Endothelial cell of umbilical vein (primary cell): ENCODE results near the gene VPS16. TPM values are rescaled to one million over a fixed set of nuclear protein-coding genes. Genes with fewer than 3 reads are reported as not detected.

Source experiments
- BruUV-seq: library from RNA; stranded (reverse); fragments of 400-500 nt; replicated peaks from 2 replicates; lab custom pipeline; 2021; lab: Mats Ljungman, UMichigan
- CTCF ChIA-PET: fragments of 300-600, 350-600 bp; sonication (Branson Sonifier 250); formaldehyde crosslinking; loops from one replicate; lab custom pipeline; 2021; ENCODE audit warnings: antibody characterized with exemption, inconsistent platforms; lab: Charles Lee
- POLR2A ChIA-PET: fragments of 300-600, 350-600 bp; sonication (Branson Sonifier 250); formaldehyde crosslinking; loops from one replicate; lab custom pipeline; 2021; ENCODE audit warnings: antibody characterized with exemption, inconsistent platforms; lab: Charles Lee
- DNase-seq: peaks from one replicate; pipeline ENCODE4 v3.0.0-alpha.2; 2011; ENCODE audit warnings: low read depth, low spot score
- FAIRE-seq: peaks from 2 replicates; lab custom pipeline; 2011; peaks lifted over from hg19 to GRCh38; lab: Jason Lieb, UNC
- H2AFZ ChIP-seq: 2 replicates; pipeline ENCODE4 v1.6.0; 2012; ENCODE audit warnings: low read depth, low read length, control low read depth, inconsistent platforms
- H3K27ac ChIP-seq: 2 replicates; pipeline ENCODE4 v1.5.1; 2011; ENCODE audit warnings: low read depth, mild to moderate bottlenecking, control low read depth, low read length, moderate library complexity; ENCODE audit not compliant: insufficient read depth
- H3K27me3 ChIP-seq, 2 experiments: 2 replicates each; pipeline versions ENCODE4 v1.6.0 to v1.6.1; 2011; ENCODE audit warnings: low read length in 2 of 2, mixed read lengths in 1 of 2; ENCODE audit not compliant: control insufficient read depth in 2 of 2, insufficient read depth in 2 of 2
- H3K36me3 ChIP-seq, 2 experiments: 2 replicates in 1 of 2; 3 replicates in 1 of 2; pipeline ENCODE4 v1.5.1; 2011; ENCODE audit warnings: low read length in 2 of 2, mild to moderate bottlenecking in 1 of 2, moderate library complexity in 1 of 2; ENCODE audit not compliant: control insufficient read depth in 2 of 2, insufficient read depth in 2 of 2; ENCODE audit errors: extremely low read depth in 1 of 2
- H3K4me1 ChIP-seq: 3 replicates; pipeline ENCODE4 v1.5.1; 2011; ENCODE audit warnings: mild to moderate bottlenecking, low read length; ENCODE audit not compliant: control insufficient read depth, insufficient read depth; ENCODE audit errors: extremely low read depth
- H3K4me2 ChIP-seq: 2 replicates; pipeline ENCODE4 v1.6.1; 2011; ENCODE audit warnings: low read length, control low read depth, mixed read lengths; ENCODE audit not compliant: insufficient read depth
- H3K4me3 ChIP-seq, 3 experiments: fragments of 200-600 bp in 1 of 3; sonication (generic), shearing (Covaris generic) in 1 of 3; replicated peaks in 1 of 3; 2 replicates each; pipeline ENCODE4 v1.5.1; 2011 to 2016; ENCODE audit warnings: control low read depth in 3 of 3, low read length in 3 of 3, mild to moderate bottlenecking in 2 of 3, inconsistent platforms in 1 of 3, low read depth in 1 of 3, moderate library complexity in 1 of 3; ENCODE audit not compliant: insufficient read depth in 1 of 3
- H3K79me2 ChIP-seq: 2 replicates; pipeline ENCODE4 v1.6.0; 2012; ENCODE audit warnings: low read length, inconsistent platforms; ENCODE audit not compliant: control insufficient read depth, insufficient read depth
- H3K9ac ChIP-seq: replicated peaks from 2 replicates; pipeline ENCODE3; 2011; ENCODE audit warnings: low read length, control low read depth; ENCODE audit not compliant: insufficient read depth; ENCODE audit errors: extremely low read depth
- H3K9me1 ChIP-seq: replicated peaks from 3 replicates; pipeline ENCODE4 v1.6.0; 2011; ENCODE audit warnings: mild to moderate bottlenecking, low read length; ENCODE audit not compliant: control insufficient read depth, insufficient read depth; ENCODE audit errors: extremely low read depth
- H3K9me3 ChIP-seq: replicated peaks from 2 replicates; pipeline ENCODE4 v1.5.1; 2012; ENCODE audit warnings: low read length, inconsistent platforms; ENCODE audit not compliant: control insufficient read depth, insufficient read depth
- H4K20me1 ChIP-seq: replicated peaks from 2 replicates; pipeline ENCODE3; 2011; ENCODE audit warnings: mild to moderate bottlenecking, low read length; ENCODE audit not compliant: control insufficient read depth, insufficient read depth; ENCODE audit errors: extremely low read depth
- EZH2 ChIP-seq: IDR thresholded peaks from 2 replicates; pipeline ENCODE4 v1.6.1; 2012; ENCODE audit warnings: borderline replicate concordance, low read depth, mild to moderate bottlenecking, moderate library complexity, low read length, inconsistent platforms; ENCODE audit not compliant: severe bottlenecking
- FOS ChIP-seq: IDR thresholded peaks from 2 replicates; pipeline ENCODE4 v1.6.1; 2011; ENCODE audit warnings: mild to moderate bottlenecking, low read length, moderate library complexity, borderline replicate concordance; ENCODE audit not compliant: insufficient read depth
- GATA2 ChIP-seq: IDR thresholded peaks from 2 replicates; pipeline ENCODE4 v1.7.0; 2011; ENCODE audit warnings: low read depth, mild to moderate bottlenecking, moderate library complexity, mixed read lengths, low read length; ENCODE audit not compliant: insufficient read length, insufficient read depth
- JUN ChIP-seq: IDR thresholded peaks from 2 replicates; pipeline ENCODE4 v1.6.1; 2011; ENCODE audit warnings: borderline replicate concordance, low read depth; ENCODE audit not compliant: insufficient read length, insufficient read depth
- MYC ChIP-seq: IDR thresholded peaks from one replicate; pipeline ENCODE4 v1.6.1; 2011; ENCODE audit warnings: mild to moderate bottlenecking, low read depth, low read length
- POLR2A ChIP-seq: IDR thresholded peaks from 2 replicates; pipeline ENCODE4 v1.6.1; 2012; ENCODE audit warnings: low read depth, mild to moderate bottlenecking, control low read depth, low read length
- POLR2AphosphoS5 ChIP-seq: IDR thresholded peaks from 2 replicates; pipeline ENCODE4 v1.6.1; 2012; ENCODE audit warnings: low read depth, mild to moderate bottlenecking, control low read depth, low read length, moderate library complexity; ENCODE audit not compliant: insufficient read depth
- dilution Hi-C: fragments of 300-500 bp; cut with MboI; formaldehyde crosslinking; loops from one replicate; pipeline ENCODE4 v1.15.0; 2019; ENCODE audit warnings: low sequenced_read_pairs; ENCODE audit not compliant: extremely low pct_ligation_motif_present
- intact Hi-C: fragments of 100-400 bp; cut with micrococcal nuclease; formaldehyde crosslinking; loops from one replicate; pipeline ENCODE4 v1.10.0; 2022
- polyA plus RNA-seq, 4 experiments: library from polyadenylated mRNA; depleted of rRNA in 3 of 4; stranded (reverse) in 3 of 4; unstranded in 1 of 4; fragments of >200 nt; gene quantifications; 2 replicates each; pipeline versions ENCODE4 v1.2.1 to v1.2.3, GENCODE V29; 2011 to 2012; ENCODE audit warnings: missing spikeins in 1 of 4
- total RNA-seq: library from RNA; stranded (reverse); gene quantifications from 2 replicates; pipeline ENCODE4 v1.2.3, GENCODE V29; 2021
- TF ChIP-seq, protein P1 (sequence below): IDR thresholded peaks from 2 replicates; pipeline ENCODE4 v1.6.1; 2011; ENCODE audit not compliant: insufficient read depth, insufficient read length
- TF ChIP-seq, protein P2 (sequence below), 2 donors: IDR thresholded peaks; 1 replicate in 1 of 2; 2 replicates in 1 of 2; pipeline ENCODE4 v1.5.1; 2011; ENCODE audit warnings: low read length in 2 of 2, mild to moderate bottlenecking in 2 of 2, moderate library complexity in 2 of 2, control low read depth in 1 of 2, inconsistent platforms in 1 of 2, low read depth in 1 of 2; ENCODE audit not compliant: insufficient read depth in 1 of 2; ENCODE audit errors: extremely low read depth in 1 of 2

Gene VPS16
- total and polyA plus RNA-seq, 2 donors (not counting 3 experiments of a cell fraction or from before 2014, with no cell fraction given): 37.6 to 42.3 TPM

DNA sequence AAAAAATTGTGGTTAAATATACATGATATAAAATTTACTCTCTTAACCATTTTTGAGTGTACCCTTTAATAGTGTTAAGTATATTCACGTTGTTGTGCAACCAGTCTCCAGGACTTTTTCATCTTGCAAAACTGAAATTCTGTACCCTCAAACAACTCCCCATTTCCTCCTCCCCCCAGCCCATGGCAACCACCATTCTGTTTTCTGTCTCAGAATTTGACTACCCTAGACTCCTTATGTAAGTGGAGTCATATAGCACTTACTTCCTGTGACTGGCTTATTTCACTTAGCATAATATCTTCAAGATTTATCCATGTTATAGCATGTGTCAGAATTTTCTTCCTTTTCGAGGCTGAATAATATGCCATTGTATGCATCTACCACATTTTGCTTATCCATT, 5.1 kb downstream of the VPS16 start:
- no peaks in the 10 kb centered on the region for H4K20me1 ChIP-seq
- H3K27ac ChIP-seq: no peak overlapping the region
- H3K4me3 ChIP-seq: no peak overlapping the region
- DNase-seq: no peak
- no peaks in the 10 kb centered on the region for H3K27me3 ChIP-seq
- H2AFZ ChIP-seq: no peak overlapping the region
- no peak overlapping the region for H3K9ac ChIP-seq
- no peaks in the 10 kb centered on the region for H3K36me3 ChIP-seq
- H3K9me1 ChIP-seq: no peaks in the 10 kb centered on the region
- H3K4me1 ChIP-seq: peaks cover 4% of the 10 kb centered on the region
- no peaks in the 10 kb centered on the region for H3K9me3 ChIP-seq
- TF ChIP-seq GATA2 (no peak), FOS (no peak), EZH2 (no peak), MYC (no peak), POLR2AphosphoS5 (no peak), JUN (no peak), POLR2A (no peak)
- TF ChIP-seq, protein P1, sequence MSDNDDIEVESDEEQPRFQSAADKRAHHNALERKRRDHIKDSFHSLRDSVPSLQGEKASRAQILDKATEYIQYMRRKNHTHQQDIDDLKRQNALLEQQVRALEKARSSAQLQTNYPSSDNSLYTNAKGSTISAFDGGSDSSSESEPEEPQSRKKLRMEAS: no peak
- TF ChIP-seq, protein P2, sequence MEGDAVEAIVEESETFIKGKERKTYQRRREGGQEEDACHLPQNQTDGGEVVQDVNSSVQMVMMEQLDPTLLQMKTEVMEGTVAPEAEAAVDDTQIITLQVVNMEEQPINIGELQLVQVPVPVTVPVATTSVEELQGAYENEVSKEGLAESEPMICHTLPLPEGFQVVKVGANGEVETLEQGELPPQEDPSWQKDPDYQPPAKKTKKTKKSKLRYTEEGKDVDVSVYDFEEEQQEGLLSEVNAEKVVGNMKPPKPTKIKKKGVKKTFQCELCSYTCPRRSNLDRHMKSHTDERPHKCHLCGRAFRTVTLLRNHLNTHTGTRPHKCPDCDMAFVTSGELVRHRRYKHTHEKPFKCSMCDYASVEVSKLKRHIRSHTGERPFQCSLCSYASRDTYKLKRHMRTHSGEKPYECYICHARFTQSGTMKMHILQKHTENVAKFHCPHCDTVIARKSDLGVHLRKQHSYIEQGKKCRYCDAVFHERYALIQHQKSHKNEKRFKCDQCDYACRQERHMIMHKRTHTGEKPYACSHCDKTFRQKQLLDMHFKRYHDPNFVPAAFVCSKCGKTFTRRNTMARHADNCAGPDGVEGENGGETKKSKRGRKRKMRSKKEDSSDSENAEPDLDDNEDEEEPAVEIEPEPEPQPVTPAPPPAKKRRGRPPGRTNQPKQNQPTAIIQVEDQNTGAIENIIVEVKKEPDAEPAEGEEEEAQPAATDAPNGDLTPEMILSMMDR (IDR thresholded peaks at IDR 0.05; ENCODE audit: extremely low read depth in 1 of 2, insufficient read depth in 1 of 2, low read depth in 1 of 2, low read length in 2 of 2): no peak
- peaks cover 3% of the 10 kb centered on the region for H3K79me2 ChIP-seq
- dilution Hi-C loops (no loop called here), intact Hi-C loops (no loop called here)
- POLR2A ChIA-PET: no interaction called here
- CTCF ChIA-PET: interaction anchor here (1.7 kb wide), 1 partner anchor 93 kb away, joined by 4 read pairs; no protein-coding TSS in a partner anchor
- FAIRE-seq: no peak
- H3K4me2 ChIP-seq: no peak overlapping the region
- BruUV-seq: no TSS peak
